NT2/D1 (cell line): ENCODE results near the gene PDLIM5.
"Not testable (repeated sequence)": the region's sequence is repeated elsewhere in the genome, so short reads cannot be mapped to it uniquely, and the experiment has no call there.

ENCODE experiments used
- YY1 ChIP-seq: IDR thresholded peaks from 2 replicates; pipeline ENCODE4 v1.6.1; 2011; ENCODE audit not compliant: insufficient read length, insufficient read depth
- ZNF274 ChIP-seq: IDR thresholded peaks from 2 replicates; pipeline ENCODE4 v1.6.1; 2011; ENCODE audit warnings: mild to moderate bottlenecking, low read depth, low read length

DNA sequence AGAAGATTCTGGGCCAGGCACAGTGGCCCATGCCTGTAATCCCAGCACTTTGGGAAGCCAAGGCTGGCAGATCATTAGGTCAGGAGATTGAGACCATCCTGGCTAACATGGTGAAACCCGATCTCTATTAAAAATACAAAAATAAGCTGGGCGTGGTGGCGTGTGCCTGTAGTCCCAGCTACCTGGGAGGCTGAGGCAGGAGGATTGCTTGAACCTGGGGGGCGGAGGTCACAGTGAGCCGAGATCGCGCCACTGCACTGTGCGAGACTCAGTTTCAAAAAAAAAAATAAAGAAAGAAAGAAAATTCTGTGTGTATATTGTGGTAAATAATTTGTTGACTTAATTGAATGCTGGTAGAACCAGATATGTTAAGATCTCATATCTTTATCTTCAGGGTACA, 177.3 kb downstream of the PDLIM5 start:
- TF ChIP-seq YY1, ZNF274: not testable (repeated sequence)
